ENCODE data around the gene FN1. TPM values are rescaled to one million over a fixed set of nuclear protein-coding genes. Genes with fewer than 3 reads are reported as not detected.

FN1 gene
- total RNA-seq, 3 donors from 2014 or later (not counting 1 experiment from before 2014, with no cell fraction given) = 0.30 TPM; not detected in 2

- H3K36me3 Mint-ChIP-seq = no peaks in the 10 kb centered on the region
- intact Hi-C loops (cut with micrococcal nuclease) = no loop called here
- H3K27me3 ChIP-seq (ENCODE audit: control insufficient read depth, insufficient read depth, low read length) = peaks cover 42% of the 10 kb centered on the region
- H3K27ac ChIP-seq (ENCODE audit: low read length) = no peak overlapping the region
- H3K27me3 Mint-ChIP-seq (ENCODE audit: low read depth in 2 of 2) = peaks cover 37 to 69% of the 10 kb centered on the region in 2 donors
- H3K9me3 ChIP-seq (ENCODE audit: control insufficient read depth, insufficient read depth, low read length) = no peaks in the 10 kb centered on the region
- no peak for ATAC-seq
- no peak for TF ChIP-seq CTCF (IDR thresholded peaks at IDR 0.05)
- no peak overlapping the region for H3K4me3 ChIP-seq (ENCODE audit: low read length)
- no peak overlapping the region for H3K27ac Mint-ChIP-seq
- no peaks in the 10 kb centered on the region for H3K36me3 ChIP-seq (ENCODE audit: control insufficient read depth, insufficient read depth, low read length)
- peaks cover 11% of the 10 kb centered on the region for H3K4me1 ChIP-seq (ENCODE audit: control insufficient read depth, insufficient read depth, low read length)
- H3K4me1 Mint-ChIP-seq = peaks cover 11% of the 10 kb centered on the region in 2 donors
- no CpG with 5 or more reads among the region's 2 CpGs for WGBS (ENCODE audit: insufficient coverage)
- H3K9me3 Mint-ChIP-seq = no peaks in the 10 kb centered on the region
- no peak for DNase-seq
- H3K4me3 Mint-ChIP-seq = no peak overlapping the region
Observed at GRCh38 chr2:215431290-215431689, 4.6 kb downstream of the FN1 start.

GRCh38 chr2:215430528-215431187 is 5.2 kb downstream of the FN1 start:
- DNase-seq (no peak), ATAC-seq (no peak)
- Mint-ChIP-seq H3K27ac (no peak overlapping the region), H3K4me1 (peaks cover 9 to 11% of the 10 kb centered on the region in 2 donors), H3K4me3 (no peak overlapping the region), H3K36me3 (no peaks in the 10 kb centered on the region), H3K9me3 (no peaks in the 10 kb centered on the region), H3K27me3 (ENCODE audit: low read depth in 2 of 2) (peaks cover 36 to 69% of the 10 kb centered on the region in 2 donors)
- intact Hi-C loops (cut with micrococcal nuclease) = no loop called here
- 96% methylated on average over 4 of the region's 6 CpGs for WGBS (ENCODE audit: insufficient coverage)
- no peak for TF ChIP-seq CTCF (IDR thresholded peaks at IDR 0.05)
- H3K27ac ChIP-seq (ENCODE audit: low read length) = no peak overlapping the region
- no peaks in the 10 kb centered on the region for H3K9me3 ChIP-seq (ENCODE audit: control insufficient read depth, insufficient read depth, low read length)
- H3K36me3 ChIP-seq (ENCODE audit: control insufficient read depth, insufficient read depth, low read length) = no peaks in the 10 kb centered on the region
- H3K27me3 ChIP-seq (ENCODE audit: control insufficient read depth, insufficient read depth, low read length) = peaks cover 37% of the 10 kb centered on the region
- no peak overlapping the region for H3K4me3 ChIP-seq (ENCODE audit: low read length)
- peaks cover 5% of the 10 kb centered on the region for H3K4me1 ChIP-seq (ENCODE audit: control insufficient read depth, insufficient read depth, low read length)

- no CpG with 5 or more reads among the region's 1 CpG for WGBS (ENCODE audit: insufficient coverage)
- no peaks in the 10 kb centered on the region for H3K36me3 ChIP-seq (ENCODE audit: control insufficient read depth, insufficient read depth, low read length)
Observed at GRCh38 chr2:215429424-215429823, 6.4 kb downstream of the FN1 start.

More at GRCh38 chr2:215429424-215429823, 6.4 kb downstream of the FN1 start:
- intact Hi-C loops (cut with micrococcal nuclease) = no loop called here
- Mint-ChIP-seq H3K27me3 (ENCODE audit: low read depth in 2 of 2) (peaks cover 28 to 65% of the 10 kb centered on the region in 2 donors), H3K4me3 (no peak overlapping the region), H3K27ac (no peak overlapping the region), H3K4me1 (no peaks in the 10 kb centered on the region), H3K36me3 (no peaks in the 10 kb centered on the region), H3K9me3 (no peaks in the 10 kb centered on the region)
- DNase-seq (no peak), ATAC-seq (no peak)
- no peak for TF ChIP-seq CTCF (IDR thresholded peaks at IDR 0.05)
- Histone ChIP-seq H3K4me1 (ENCODE audit: control insufficient read depth, insufficient read depth, low read length) (no peaks in the 10 kb centered on the region), H3K4me3 (ENCODE audit: low read length) (no peak overlapping the region), H3K27ac (ENCODE audit: low read length) (no peak overlapping the region), H3K27me3 (ENCODE audit: control insufficient read depth, insufficient read depth, low read length) (peaks cover 24% of the 10 kb centered on the region), H3K9me3 (ENCODE audit: control insufficient read depth, insufficient read depth, low read length) (no peaks in the 10 kb centered on the region)
